Peyer's patch (tissue), 4 donors: ENCODE measurements around the gene MEGF6. TPM values are rescaled to one million over a fixed set of nuclear protein-coding genes. Genes with fewer than 3 reads are reported as not detected.
A peak's percentile ranks its signal among the peaks of the same experiment; 100 is the strongest.

ENCODE experiments used
- DNase-seq, 3 donors: peaks; one replicate each; pipeline ENCODE4 v3.0.0-alpha.2; 2017 to 2019
- H3K27ac ChIP-seq, 4 donors: fragments of 200-600 bp; sonication (generic); one replicate each; pipeline ENCODE4 v1.5.1; 2016 to 2019
- H3K27me3 ChIP-seq, 2 donors: fragments of 200-600 bp; sonication (generic); one replicate each; pipeline ENCODE4 v1.5.1; 2019
- H3K36me3 ChIP-seq, 3 donors: fragments of 200-600 bp; sonication (generic); one replicate each; pipeline ENCODE4 v1.5.1; 2016 to 2019
- H3K4me1 ChIP-seq, 4 donors: fragments of 200-600 bp; sonication (generic); one replicate each; pipeline ENCODE4 v1.5.1; 2016 to 2019
- H3K4me3 ChIP-seq, 4 donors: fragments of 200-600 bp; sonication (generic); 1 replicate in 3 of 4; 2 replicates in 1 of 4; pipeline ENCODE4 v1.5.1; 2016 to 2019; ENCODE audit warnings: mild to moderate bottlenecking in 1 of 4
- H3K9me3 ChIP-seq, 4 donors: fragments of 200-600 bp; sonication (generic); one replicate each; pipeline ENCODE4 v1.5.1; 2016 to 2019; ENCODE audit warnings: mild to moderate bottlenecking in 1 of 4
- POLR2A ChIP-seq, 2 donors: fragments of 450-650 bp; IDR thresholded peaks; one replicate each; pipeline ENCODE4 v1.5.1; 2017; ENCODE audit warnings: antibody characterized with exemption in 2 of 2, mild to moderate bottlenecking in 2 of 2, moderate library complexity in 2 of 2
- total RNA-seq, 4 donors: library from RNA; depleted of rRNA; stranded (reverse); fragments of >200 nt; gene quantifications; one replicate each; pipeline ENCODE4 v1.1.0, GENCODE V29; 2016
- TF ChIP-seq, protein P1 (sequence below), 6 experiments: fragments of 450-650 bp in 4 of 6; fragments of 200-600 bp in 2 of 6; sonication (generic) in 1 of 6; IDR thresholded peaks; one replicate each; pipeline ENCODE4 v1.5.1; 2017 to 2019; ENCODE audit warnings: antibody characterized with exemption in 6 of 6, mild to moderate bottlenecking in 3 of 6, moderate library complexity in 1 of 6

Gene MEGF6
- total RNA-seq, 4 donors from 2014 or later = 2.5 to 61.1 (median 11.1) TPM

DNA sequence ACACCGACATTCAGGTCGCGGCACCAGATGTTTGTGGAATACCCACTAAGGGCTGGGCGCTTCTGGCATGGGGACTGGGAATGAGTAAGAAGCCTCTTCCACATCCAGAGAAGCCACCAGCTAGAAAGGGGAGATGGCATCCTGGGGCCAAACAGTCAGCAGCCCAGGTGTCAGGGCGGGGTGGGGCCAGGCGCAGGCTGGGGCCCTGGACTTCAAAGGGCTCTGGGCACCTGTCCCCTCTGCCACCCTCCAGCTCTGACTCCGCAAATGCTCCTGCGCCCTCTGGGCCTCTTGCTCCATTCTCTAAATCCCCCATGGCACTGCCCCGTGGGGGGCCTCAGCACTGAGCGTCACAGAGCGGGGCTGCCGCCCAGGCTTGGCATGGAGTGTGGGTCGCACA, 70.4 kb downstream of the MEGF6 start:
- no peak for DNase-seq
- H3K9me3 ChIP-seq = no peaks in the 10 kb centered on the region
- TF ChIP-seq POLR2A (IDR thresholded peaks at IDR 0.05) = no peak
- TF ChIP-seq, protein P1, sequence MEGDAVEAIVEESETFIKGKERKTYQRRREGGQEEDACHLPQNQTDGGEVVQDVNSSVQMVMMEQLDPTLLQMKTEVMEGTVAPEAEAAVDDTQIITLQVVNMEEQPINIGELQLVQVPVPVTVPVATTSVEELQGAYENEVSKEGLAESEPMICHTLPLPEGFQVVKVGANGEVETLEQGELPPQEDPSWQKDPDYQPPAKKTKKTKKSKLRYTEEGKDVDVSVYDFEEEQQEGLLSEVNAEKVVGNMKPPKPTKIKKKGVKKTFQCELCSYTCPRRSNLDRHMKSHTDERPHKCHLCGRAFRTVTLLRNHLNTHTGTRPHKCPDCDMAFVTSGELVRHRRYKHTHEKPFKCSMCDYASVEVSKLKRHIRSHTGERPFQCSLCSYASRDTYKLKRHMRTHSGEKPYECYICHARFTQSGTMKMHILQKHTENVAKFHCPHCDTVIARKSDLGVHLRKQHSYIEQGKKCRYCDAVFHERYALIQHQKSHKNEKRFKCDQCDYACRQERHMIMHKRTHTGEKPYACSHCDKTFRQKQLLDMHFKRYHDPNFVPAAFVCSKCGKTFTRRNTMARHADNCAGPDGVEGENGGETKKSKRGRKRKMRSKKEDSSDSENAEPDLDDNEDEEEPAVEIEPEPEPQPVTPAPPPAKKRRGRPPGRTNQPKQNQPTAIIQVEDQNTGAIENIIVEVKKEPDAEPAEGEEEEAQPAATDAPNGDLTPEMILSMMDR (IDR thresholded peaks at IDR 0.05) = no peak
- H3K27me3 ChIP-seq = no peaks in the 10 kb centered on the region
- H3K36me3 ChIP-seq = no peaks in the 10 kb centered on the region
- H3K4me1 ChIP-seq = peaks cover 0 to 7% (median 0%) of the 10 kb centered on the region in 4 donors
- H3K4me3 ChIP-seq = no peak overlapping the region
- peak overlapping the region in 1 of 4 donors; percentile 35 for H3K27ac ChIP-seq

DNA sequence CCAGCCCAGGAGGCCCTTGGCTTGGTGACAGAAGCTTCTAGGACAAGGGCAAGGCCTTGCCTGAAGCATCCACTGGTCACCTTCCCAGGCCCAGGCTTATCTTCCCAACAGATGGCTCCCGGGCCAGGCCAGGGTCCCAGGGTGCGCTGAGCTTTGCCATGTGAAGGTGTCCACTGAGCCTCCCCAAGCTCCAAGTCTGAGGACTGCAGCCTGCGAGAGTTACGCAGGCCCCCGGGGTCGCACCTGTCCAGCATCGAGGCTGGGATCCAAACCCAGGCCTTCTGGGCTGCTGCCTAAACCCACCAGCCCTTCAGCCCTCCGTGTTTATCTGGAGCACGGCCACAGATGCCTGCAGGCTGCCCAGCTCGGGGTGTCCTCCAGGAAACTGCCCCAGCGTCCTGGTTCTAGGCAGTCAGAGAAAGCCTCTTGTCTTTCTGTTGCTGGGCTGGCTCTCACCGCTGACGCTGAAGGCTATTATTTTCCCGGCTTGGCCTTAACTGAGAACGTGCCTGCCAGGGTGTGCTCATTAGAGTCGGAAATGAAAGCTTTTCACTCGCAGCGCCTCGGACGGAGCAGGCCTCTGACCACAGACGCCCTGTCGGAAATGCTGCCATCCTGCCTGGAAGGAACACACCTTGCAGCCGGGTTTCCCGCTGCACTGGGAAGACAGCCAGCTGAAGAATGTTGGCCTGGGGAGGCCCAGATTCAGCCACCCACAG, 71.4 kb downstream of the MEGF6 start:
- TF ChIP-seq, protein P1 (IDR thresholded peaks at IDR 0.05) = no peak
- no peak for TF ChIP-seq POLR2A (IDR thresholded peaks at IDR 0.05)
- H3K36me3 ChIP-seq = no peaks in the 10 kb centered on the region
- DNase-seq = no peak
- no peaks in the 10 kb centered on the region for H3K4me1 ChIP-seq
- no peak overlapping the region for H3K4me3 ChIP-seq
- peak overlapping the region in 1 of 4 donors; percentile 35 for H3K27ac ChIP-seq
- no peaks in the 10 kb centered on the region for H3K27me3 ChIP-seq
- no peaks in the 10 kb centered on the region for H3K9me3 ChIP-seq

DNA sequence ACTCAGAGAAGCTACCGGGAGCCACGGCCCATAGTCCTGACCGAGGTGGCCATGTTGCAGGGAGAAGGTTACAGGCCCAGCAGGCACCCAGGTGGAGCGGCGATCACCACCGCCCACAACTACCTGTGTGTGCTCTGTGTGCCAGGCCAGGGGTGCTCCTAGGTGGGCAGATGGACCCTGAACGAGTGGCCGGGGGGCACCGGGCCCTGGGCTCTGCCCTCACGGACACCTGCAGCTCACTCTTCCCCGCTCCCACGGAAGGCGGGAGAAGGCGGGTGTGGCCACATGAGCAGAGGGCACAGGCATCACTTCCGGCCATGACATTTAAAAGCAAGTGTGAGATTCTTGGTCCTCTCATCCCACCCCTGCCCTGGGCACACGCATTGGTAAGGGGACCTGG, 73.9 kb downstream of the MEGF6 start:
- DNase-seq = no peak
- Histone ChIP-seq H3K4me3 (no peak overlapping the region), H3K4me1 (no peaks in the 10 kb centered on the region), H3K9me3 (no peaks in the 10 kb centered on the region), H3K27me3 (no peaks in the 10 kb centered on the region), H3K27ac (no peak overlapping the region), H3K36me3 (no peaks in the 10 kb centered on the region)
- no peak for TF ChIP-seq POLR2A (IDR thresholded peaks at IDR 0.05)
- TF ChIP-seq, protein P1 (IDR thresholded peaks at IDR 0.05) = no peak

DNA sequence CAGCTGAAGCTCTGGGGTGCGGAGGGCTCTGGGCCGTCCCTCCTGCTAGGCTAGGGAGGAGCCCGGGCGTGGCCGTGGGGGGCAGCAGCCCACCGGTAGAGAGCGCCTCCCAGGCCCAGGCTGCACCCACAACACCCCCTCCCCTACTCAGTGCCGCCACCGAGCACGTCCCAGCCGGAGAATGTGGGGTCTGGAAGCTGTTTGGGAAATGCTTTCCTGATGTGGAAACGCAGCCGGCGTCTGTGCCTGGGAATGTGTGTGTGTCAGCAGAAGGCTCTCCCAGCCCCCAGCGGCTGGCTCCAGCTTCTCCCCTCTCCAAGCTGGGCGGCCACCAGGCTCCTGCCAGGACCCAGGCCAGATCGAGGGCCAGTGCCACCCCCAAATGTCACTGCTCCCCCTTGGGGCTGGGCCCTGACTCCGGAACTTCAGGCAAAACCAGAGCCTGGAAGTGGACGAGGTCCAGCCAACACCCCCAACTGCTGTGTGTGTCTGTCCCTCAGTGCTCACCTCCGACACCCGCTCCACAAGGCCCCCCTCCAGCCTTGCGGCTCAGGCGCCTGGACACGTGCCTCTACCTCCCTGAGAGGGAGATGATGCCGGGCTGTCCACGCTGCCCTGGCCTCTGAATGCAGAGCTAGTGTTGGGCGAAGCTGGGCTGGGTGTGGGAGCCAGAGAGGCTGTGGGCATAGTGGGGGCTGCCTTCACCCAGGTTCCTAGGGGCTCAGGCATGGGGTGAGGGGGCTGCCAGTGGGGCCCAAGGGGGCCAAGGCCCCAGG, 74.7 kb downstream of the MEGF6 start:
- no peaks in the 10 kb centered on the region for H3K4me1 ChIP-seq
- H3K27ac ChIP-seq = no peak overlapping the region
- H3K9me3 ChIP-seq = no peaks in the 10 kb centered on the region
- no peak overlapping the region for H3K4me3 ChIP-seq
- TF ChIP-seq, protein P1 (IDR thresholded peaks at IDR 0.05) = no peak
- TF ChIP-seq POLR2A (IDR thresholded peaks at IDR 0.05) = no peak
- no peaks in the 10 kb centered on the region for H3K27me3 ChIP-seq
- DNase-seq = no peak
- no peaks in the 10 kb centered on the region for H3K36me3 ChIP-seq

DNA sequence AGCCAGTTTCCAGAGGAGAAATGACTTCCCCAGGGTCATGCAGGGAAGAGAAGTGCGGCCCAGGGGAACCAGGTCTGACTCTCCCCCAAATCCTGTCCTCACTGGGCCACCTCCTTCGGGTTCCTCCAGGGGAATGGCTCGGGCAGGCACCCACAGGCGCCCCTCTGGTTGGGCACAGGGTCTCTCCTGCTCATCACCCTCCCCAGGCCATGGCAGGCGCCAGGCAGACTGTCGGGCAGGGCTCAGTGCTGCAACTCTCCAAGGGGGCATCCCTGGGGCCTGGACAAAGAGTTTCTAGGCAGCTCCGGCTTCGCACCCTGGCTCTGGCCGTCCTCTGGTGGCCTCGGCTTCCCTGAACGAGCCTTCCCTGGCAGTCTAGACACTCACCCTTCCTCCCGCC, 75.6 kb downstream of the MEGF6 start:
- TF ChIP-seq, protein P1 (IDR thresholded peaks at IDR 0.05) = no peak
- TF ChIP-seq POLR2A (IDR thresholded peaks at IDR 0.05) = no peak
- H3K36me3 ChIP-seq = no peaks in the 10 kb centered on the region
- no peak overlapping the region for H3K4me3 ChIP-seq
- peaks cover 0 to 4% (median 0%) of the 10 kb centered on the region in 4 donors for H3K4me1 ChIP-seq
- no peak overlapping the region for H3K27ac ChIP-seq
- no peaks in the 10 kb centered on the region for H3K27me3 ChIP-seq
- H3K9me3 ChIP-seq = no peaks in the 10 kb centered on the region
- DNase-seq = no peak
